ENCODE results near the gene CDC42BPG. TPM values are rescaled to one million over a fixed set of nuclear protein-coding genes. Genes with fewer than 3 reads are reported as not detected.
A peak's percentile ranks its signal among the peaks of the same experiment; 100 is the strongest.

Gene CDC42BPG
- total and polyA plus RNA-seq, 2 experiments from 2014 or later, result 2.2 to 10.1 TPM

- peak; percentile 46 to 88 for DNase-seq (ENCODE audit: low read depth in 1 of 2, low spot score in 1 of 2)
- H3K27ac ChIP-seq, result peak overlapping the region; percentile 94
- H3K4me3 ChIP-seq, result no peak overlapping the region
- no peaks in the 10 kb centered on the region for H3K27me3 ChIP-seq
- H3K36me3 ChIP-seq, result peaks cover 3% of the 10 kb centered on the region
- TF ChIP-seq, protein P1, sequence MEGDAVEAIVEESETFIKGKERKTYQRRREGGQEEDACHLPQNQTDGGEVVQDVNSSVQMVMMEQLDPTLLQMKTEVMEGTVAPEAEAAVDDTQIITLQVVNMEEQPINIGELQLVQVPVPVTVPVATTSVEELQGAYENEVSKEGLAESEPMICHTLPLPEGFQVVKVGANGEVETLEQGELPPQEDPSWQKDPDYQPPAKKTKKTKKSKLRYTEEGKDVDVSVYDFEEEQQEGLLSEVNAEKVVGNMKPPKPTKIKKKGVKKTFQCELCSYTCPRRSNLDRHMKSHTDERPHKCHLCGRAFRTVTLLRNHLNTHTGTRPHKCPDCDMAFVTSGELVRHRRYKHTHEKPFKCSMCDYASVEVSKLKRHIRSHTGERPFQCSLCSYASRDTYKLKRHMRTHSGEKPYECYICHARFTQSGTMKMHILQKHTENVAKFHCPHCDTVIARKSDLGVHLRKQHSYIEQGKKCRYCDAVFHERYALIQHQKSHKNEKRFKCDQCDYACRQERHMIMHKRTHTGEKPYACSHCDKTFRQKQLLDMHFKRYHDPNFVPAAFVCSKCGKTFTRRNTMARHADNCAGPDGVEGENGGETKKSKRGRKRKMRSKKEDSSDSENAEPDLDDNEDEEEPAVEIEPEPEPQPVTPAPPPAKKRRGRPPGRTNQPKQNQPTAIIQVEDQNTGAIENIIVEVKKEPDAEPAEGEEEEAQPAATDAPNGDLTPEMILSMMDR (IDR thresholded peaks at IDR 0.05; ENCODE audit: low read depth, low read length), result no peak
- H3K4me1 ChIP-seq (ENCODE audit: low read depth), result peaks cover 45% of the 10 kb centered on the region
- no peaks in the 10 kb centered on the region for H3K9me3 ChIP-seq (ENCODE audit: low read depth)
Observed at GRCh38 chr11:64864473-64865285, 20.2 kb upstream of the CDC42BPG start.

DNA sequence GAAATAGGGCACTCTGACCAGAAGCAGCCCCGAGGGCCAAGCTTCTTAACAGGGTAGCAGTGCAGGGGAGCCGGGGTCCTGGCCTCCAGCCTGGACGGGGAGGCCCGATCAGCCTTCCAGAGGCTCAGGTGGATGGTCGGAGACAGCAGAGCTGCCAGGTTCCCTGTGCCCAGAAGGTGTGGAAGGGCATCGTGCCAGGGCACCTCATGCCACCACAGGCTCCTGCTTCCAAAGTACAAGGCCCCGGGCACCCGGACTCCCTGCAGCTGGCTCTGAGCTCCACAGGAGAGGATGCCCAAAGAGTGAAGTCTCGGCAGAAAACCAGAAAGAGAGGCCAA, 19.7 kb upstream of the CDC42BPG start:
- Histone ChIP-seq H3K4me3 (no peak overlapping the region), H3K4me1 (ENCODE audit: low read depth) (peaks cover 39% of the 10 kb centered on the region), H3K9me3 (ENCODE audit: low read depth) (no peaks in the 10 kb centered on the region), H3K27ac (peak overlapping the region; percentile 94), H3K36me3 (peaks cover 8% of the 10 kb centered on the region), H3K27me3 (no peaks in the 10 kb centered on the region)
- DNase-seq (ENCODE audit: low read depth in 1 of 2, low spot score in 1 of 2), result no peak
- TF ChIP-seq, protein P1 (IDR thresholded peaks at IDR 0.05; ENCODE audit: low read depth, low read length), result no peak

DNA sequence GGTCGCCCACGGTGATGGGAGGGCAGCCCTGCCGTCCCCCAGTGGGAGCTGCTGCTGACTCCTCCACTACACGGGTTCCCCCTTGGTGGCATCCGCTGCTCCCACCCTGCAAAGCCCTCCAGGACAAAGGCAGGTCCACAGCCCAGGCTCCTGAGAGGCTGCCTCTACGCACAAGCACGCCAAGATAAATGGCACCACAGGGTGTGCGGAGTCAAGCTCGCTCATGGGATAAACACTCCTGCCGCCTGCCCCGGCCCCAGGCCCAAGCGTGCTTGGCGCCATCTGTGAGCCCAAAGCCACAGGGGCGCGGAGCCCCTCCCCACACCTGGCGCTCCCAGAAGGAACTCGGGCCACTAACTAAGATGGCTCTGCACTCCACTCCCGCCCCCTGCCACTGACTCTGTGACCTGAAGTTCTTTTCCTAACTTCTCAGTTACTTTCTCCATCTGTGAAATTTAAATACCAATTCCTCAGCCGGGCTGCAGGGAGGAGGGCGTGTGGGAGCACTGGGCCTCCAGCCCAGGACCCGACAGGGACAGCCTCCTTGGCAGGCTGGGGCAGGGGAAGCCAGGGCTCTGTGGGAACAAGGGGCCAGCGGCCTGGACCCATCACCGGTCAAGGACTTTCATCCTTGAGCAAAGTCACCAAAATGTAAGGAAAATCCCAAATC, 19.1 kb upstream of the CDC42BPG start:
- H3K9me3 ChIP-seq (ENCODE audit: low read depth), result no peaks in the 10 kb centered on the region
- TF ChIP-seq, protein P1 (IDR thresholded peaks at IDR 0.05; ENCODE audit: low read depth, low read length), result no peak
- H3K36me3 ChIP-seq, result peaks cover 8% of the 10 kb centered on the region
- no peak overlapping the region for H3K4me3 ChIP-seq
- H3K27ac ChIP-seq, result peak overlapping the region; percentile 94
- peak in 1 of 2 donors; percentile 36 for DNase-seq (ENCODE audit: low read depth in 1 of 2, low spot score in 1 of 2)
- H3K27me3 ChIP-seq, result no peaks in the 10 kb centered on the region
- peaks cover 33% of the 10 kb centered on the region for H3K4me1 ChIP-seq (ENCODE audit: low read depth)

GRCh38 chr11:64862987-64863390, 18.5 kb upstream of the CDC42BPG start:
- H3K4me3 ChIP-seq, result no peak overlapping the region

GRCh38 chr11:64861227-64861975, 16.9 kb upstream of the CDC42BPG start:
- Histone ChIP-seq H3K4me1 (ENCODE audit: low read depth) (peaks cover 29% of the 10 kb centered on the region), H3K9me3 (ENCODE audit: low read depth) (no peaks in the 10 kb centered on the region), H3K27me3 (no peaks in the 10 kb centered on the region), H3K27ac (no peak overlapping the region), H3K36me3 (peaks cover 8% of the 10 kb centered on the region), H3K4me3 (no peak overlapping the region)
- no peak for DNase-seq (ENCODE audit: low read depth in 1 of 2, low spot score in 1 of 2)
- TF ChIP-seq, protein P1 (IDR thresholded peaks at IDR 0.05; ENCODE audit: low read depth, low read length), result no peak

More at GRCh38 chr11:64862987-64863390, 18.5 kb upstream of the CDC42BPG start:
- Histone ChIP-seq H3K27ac (peak overlapping the region; percentile 94), H3K36me3 (peaks cover 8% of the 10 kb centered on the region), H3K9me3 (ENCODE audit: low read depth) (no peaks in the 10 kb centered on the region), H3K27me3 (no peaks in the 10 kb centered on the region), H3K4me1 (ENCODE audit: low read depth) (peaks cover 29% of the 10 kb centered on the region)
- TF ChIP-seq, protein P1 (IDR thresholded peaks at IDR 0.05; ENCODE audit: low read depth, low read length), result no peak
- DNase-seq (ENCODE audit: low read depth in 1 of 2, low spot score in 1 of 2), result peak in 1 of 2 donors; percentile 32

All from cardiac muscle cell (in vitro differentiated cells and primary cell).